Coronary artery (tissue), 2 donors: ENCODE data around the gene RRH.
A peak's percentile ranks its signal among the peaks of the same experiment; 100 is the strongest.

Experiments
- DNase-seq: peaks from one replicate; pipeline ENCODE4 v3.0.0-alpha.2; 2017; ENCODE audit warnings: low spot score
- H3K27ac ChIP-seq, 2 donors: fragments of 200-600 bp; sonication (generic); one replicate each; pipeline ENCODE4 v1.5.1; 2016 to 2019
- H3K4me3 ChIP-seq: fragments of 200-600 bp; sonication (generic); 2 replicates; pipeline ENCODE4 v1.5.1; 2016; ENCODE audit warnings: mild to moderate bottlenecking, moderate library complexity
- CTCF ChIP-seq: fragments of 200-600 bp; sonication (generic); IDR thresholded peaks from one replicate; pipeline ENCODE4 v1.5.1; 2019; ENCODE audit warnings: antibody characterized with exemption

The RRH gene

GRCh38 chr4:109801895-109802319, 25.9 kb upstream of the RRH start, which contains the start of gene CFI:
CFI (minus strand) TSS chr4:109801999; CDS start chr4:109801971, 28 bp downstream.
- no peak for TF ChIP-seq CTCF
- peak within 1 kb of the TSS; percentile 56 for H3K4me3 ChIP-seq
- no peak for DNase-seq
- no peak within 1 kb of the TSS for H3K27ac ChIP-seq

GRCh38 chr4:109803924-109804571, 23.7 kb upstream of the RRH start:
- DNase-seq = no peak
- no peak for TF ChIP-seq CTCF
- Histone ChIP-seq H3K27ac (no peak overlapping the region), H3K4me3 (no peak overlapping the region)

- H3K4me3 ChIP-seq = no peak overlapping the region
- no peak for DNase-seq
- no peak overlapping the region for H3K27ac ChIP-seq
- no peak for TF ChIP-seq CTCF
Measured at GRCh38 chr4:109809655-109810054, 18.1 kb upstream of the RRH start.

GRCh38 chr4:109810552-109811387, 17.0 kb upstream of the RRH start:
- TF ChIP-seq CTCF = no peak

GRCh38 chr4:109811707-109812106, 16.1 kb upstream of the RRH start:
- Histone ChIP-seq H3K4me3 (no peak overlapping the region), H3K27ac (no peak overlapping the region)
- TF ChIP-seq CTCF = no peak
- DNase-seq = no peak

More at GRCh38 chr4:109810552-109811387, 17.0 kb upstream of the RRH start:
- Histone ChIP-seq H3K27ac (no peak overlapping the region), H3K4me3 (no peak overlapping the region)
- no peak for DNase-seq

DNA sequence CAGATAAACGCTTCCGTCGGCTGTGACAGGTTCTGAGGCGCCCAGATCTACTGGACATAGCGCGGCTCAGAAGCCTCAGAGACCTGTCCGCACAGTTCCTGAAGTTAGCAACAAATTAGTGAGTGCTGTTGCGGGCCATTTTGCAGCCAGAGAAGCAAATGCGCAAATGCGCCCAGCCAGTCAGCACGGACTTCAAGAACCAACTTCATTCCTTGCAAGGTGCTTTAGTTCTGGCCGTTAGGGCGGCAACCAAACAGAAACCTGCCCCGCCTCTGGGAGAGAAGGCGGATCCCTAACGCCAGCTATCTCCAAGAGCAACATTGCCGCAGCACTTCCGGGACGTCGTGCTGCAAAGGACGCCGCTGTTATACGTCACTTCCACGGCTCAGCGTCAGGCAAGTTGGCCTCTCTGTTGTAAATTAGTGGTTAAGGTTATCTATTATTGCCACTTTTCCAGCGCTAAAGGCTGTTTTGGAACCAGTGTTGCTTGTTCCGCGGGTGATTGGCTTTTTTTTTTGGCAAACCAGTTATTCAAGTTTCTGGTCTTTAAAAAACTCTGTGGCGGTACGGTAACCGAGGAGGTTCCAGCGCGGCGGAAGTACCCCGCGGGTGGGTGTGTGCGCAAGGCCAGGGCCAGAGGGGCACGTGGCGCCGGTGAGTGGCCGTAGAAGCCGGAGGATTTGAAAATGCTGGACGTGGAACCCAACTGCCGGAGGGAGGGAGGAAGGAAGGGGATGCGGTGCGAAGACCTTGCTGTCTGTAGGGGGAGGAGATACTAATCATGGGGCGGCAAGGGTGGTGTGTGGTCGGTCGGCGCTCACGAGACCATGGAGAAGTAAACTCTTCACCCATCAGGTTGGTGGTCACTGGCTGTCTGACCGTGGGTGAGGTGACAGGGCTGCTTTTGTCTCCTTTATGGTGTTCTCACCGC, 12.4 kb upstream of the RRH start, which contains the start of gene GAR1:
Gene GAR1, plus strand, starts transcription at position 612 of the 931 bp plus-strand sequence. CDS start 403 bp downstream, outside the sequence.
- TF ChIP-seq CTCF = no peak
- peak; percentile 92 for DNase-seq
- Histone ChIP-seq H3K4me3 (peak within 1 kb of the TSS; percentile 84), H3K27ac (peak within 1 kb of the TSS; percentile 50 to 72)
